SKM-1 (cell line): ENCODE measurements around the gene ELP4.

Source experiments
- DNase-seq: peaks from one replicate; lab custom pipeline; 2025; ENCODE audit not compliant: unreplicated experiment; lab: John Stamatoyannopoulos, UW

Gene ELP4

DNA sequence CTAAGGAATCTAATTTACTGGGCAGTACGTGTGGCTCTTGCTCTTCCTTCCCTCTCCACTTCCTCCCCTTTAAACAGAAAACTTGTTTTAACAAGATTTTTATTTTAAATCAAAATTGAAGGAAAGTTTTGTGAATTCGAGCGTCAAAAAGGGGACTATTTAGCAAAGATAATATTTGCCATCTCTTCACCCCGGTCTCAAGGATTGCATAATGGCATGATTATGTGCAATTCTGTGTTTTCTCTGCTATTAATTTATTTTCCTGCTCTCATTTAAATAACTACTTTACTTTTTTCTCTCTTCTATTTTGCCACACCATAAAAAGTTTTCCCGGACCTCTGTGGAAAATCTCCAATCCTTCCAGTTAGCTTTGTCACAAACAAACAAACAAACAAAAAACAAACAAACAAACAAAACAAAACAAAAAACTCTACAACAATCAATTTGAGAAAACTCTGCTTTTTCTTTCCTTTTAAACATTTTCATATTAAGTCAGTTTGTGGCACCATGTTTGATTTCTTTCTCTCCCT, 311.7 kb downstream of the ELP4 start:
- no peak for DNase-seq

GRCh38 chr11:31821766-31822165, 312.2 kb downstream of the ELP4 start:
- no peak for DNase-seq

- DNase-seq, result no peak
These were observed 312.8 kb downstream of the ELP4 start for GRCh38 chr11:31822175-31822926.

GRCh38 chr11:31822927-31823643, 313.5 kb downstream of the ELP4 start:
- DNase-seq, result no peak

DNA sequence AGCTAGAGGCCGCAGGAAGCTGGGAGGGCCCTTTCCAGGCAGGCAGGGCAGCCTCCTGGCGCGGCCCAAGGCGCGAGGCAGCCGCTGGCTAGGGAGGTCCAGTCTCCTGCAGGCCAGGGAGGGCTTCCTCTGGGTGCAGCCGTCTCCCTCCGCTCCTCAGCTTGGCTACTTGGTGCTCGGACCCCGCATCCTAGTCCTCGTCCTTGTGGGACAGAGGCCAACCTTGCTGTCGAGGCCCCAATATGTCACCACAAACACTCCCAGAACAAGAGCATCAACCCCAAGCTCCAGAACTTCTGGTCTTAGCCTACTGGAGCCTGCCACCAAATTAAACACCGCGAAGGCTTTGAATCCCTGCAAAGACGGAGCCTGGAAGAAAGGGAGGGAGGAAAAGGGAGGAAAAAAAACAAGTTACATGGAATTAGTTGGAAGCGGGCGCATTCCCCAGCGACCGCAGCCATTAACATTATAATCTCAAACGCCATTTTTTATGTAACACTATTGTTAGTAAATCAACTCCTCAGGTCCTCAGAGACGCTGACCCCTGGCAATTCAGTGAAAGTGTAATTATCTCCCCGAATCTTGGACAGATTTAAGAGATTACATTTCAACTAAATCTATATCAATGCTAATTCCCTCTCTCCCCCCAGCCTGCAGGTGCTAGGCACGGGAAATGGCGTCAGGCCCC, 314.2 kb downstream of the ELP4 start:
- DNase-seq, result no peak

GRCh38 chr11:31824332-31824878, 314.8 kb downstream of the ELP4 start:
- DNase-seq, result no peak

DNA sequence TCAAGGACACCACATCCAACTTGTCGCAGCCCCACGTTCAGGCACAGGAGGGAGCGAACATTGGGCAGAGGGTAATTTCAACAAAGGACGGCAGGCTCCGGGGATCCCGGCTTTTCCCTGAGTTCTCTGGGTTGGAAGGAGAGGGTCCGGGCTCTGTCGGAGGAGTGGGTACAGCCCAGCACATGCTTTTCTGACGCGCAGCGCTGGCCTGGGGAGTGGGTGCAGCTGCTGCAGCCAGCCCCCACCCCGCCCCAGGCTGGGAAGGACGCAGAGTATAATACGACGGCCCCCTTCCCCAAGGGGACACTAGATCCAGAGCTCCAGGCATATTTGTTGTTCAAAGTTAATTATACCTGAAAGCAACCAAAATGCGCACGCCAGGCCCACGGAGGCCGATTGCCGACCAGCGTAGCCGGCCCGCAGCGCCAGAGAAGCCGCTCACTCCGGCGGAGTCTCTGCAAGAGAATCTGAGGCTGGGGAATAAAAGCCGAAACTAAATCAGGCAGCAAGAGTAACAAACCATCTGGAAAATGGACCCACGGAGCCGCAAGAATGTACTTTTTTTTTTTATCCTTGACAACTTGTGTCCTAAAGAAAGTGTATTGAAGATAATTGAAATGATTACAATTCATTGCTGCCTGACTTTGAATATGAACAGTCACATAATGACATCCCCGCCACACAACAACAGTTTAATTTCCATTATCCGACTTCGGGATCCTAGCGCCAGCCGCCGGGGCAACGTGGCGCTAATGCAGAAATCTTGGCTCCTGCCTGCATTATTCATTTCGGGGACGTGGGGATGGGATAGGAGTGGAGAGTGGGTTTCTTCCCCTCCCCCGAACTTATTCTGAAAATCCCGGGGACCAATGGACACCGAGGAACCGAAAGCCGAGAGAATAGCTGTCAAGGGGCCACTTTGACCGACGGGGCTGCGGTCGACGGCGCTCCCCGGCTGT, 315.6 kb downstream of the ELP4 start:
- DNase-seq, result no peak

DNA sequence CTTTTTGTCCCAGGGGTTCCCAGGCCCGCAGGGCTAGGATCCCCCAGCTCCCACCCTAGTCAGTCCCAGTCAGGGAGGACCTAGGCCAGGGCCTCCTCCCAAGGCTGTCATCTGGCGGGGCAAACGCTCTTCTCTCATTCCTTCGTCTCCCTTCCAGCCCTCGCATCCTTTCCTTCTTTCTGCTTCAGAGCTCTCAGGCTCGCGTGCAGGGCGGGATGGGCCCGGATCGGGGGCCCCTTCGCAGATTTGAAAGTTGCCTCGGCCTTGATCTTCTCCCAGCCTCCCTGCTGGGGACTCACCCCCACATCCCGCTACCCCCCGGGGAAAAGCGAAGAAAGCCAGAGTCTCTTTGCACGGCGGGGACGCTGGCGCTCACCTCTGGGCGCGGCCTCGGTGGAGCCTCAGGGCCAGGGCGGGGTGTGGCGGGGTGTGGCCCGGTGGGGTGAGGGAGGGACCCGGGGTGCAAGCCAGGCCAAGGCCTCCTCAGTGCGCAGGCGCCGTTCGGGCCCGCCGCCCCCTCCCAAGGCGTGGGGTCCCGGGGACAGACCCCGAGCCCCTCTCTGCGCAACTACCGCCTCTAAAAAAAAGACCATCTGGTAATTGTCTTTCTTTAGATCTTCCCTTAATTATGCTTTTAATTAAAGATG, 316.4 kb downstream of the ELP4 start:
- DNase-seq, result no peak

- DNase-seq, result no peak
These were observed 317.2 kb downstream of the ELP4 start for GRCh38 chr11:31826536-31827438.

- DNase-seq, result no peak
These were observed 318.1 kb downstream of the ELP4 start for GRCh38 chr11:31827455-31828206.

DNA sequence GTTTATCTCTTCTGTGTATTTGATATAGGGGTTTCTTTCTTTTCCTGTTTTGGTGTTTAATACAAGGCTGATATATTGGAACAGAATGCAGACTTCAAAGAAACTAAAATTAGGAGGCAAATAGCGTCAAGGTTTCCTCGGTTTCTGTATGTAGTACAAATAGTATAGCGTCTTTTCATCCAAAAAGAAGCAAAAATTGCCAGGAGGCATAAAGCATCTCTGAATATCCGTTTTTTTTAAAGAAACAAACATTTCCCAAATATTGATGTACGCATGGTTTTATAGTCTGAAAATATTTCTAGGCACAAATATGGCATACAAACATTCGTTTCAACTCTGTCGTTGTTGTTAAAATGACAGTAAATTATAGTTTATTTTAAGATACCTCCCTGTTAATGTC, 318.6 kb downstream of the ELP4 start:
- no peak for DNase-seq

GRCh38 chr11:31830406-31830805, 320.8 kb downstream of the ELP4 start:
- DNase-seq, result no peak

DNA sequence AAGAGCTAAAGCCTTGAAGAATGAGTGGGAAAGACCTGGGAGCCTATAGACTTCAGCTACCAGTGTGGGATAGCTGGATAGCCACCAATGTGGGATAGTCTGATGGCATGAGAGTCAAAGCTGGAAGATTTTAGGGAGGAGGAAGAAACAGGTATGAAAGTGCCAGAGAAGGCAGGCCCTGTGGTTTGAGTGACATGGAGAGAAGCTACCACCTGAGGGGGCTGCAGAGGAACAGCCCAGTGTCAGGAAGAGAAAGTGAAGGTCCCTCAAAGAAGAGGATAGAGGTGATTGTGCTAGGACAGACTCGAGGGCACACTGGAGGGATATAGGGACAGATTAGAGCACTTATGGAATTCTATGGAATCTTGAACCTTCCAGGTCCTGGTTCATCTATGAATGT, 324.7 kb downstream of the ELP4 start:
- no peak for DNase-seq
